Right atrium auricular region (tissue), 2 donors: ENCODE data around the gene C5orf63. TPM values are rescaled to one million over a fixed set of nuclear protein-coding genes. Genes with fewer than 3 reads are reported as not detected.

Experiments used
- DNase-seq: peaks from one replicate; pipeline ENCODE4 v3.0.0-alpha.2; 2019; ENCODE audit warnings: low spot score
- H3K27ac ChIP-seq, 2 donors: fragments of 200-600 bp; sonication (generic); 1 replicate in 1 of 2; 2 replicates in 1 of 2; pipeline ENCODE4 v1.5.1; 2016 to 2019
- H3K27me3 ChIP-seq, 2 donors: fragments of 200-600 bp; sonication (generic); one replicate each; pipeline versions ENCODE4 v1.5.1 to v1.6.0; 2017 to 2019
- H3K36me3 ChIP-seq: fragments of 200-600 bp; sonication (generic); one replicate; pipeline ENCODE4 v1.5.1; 2016
- H3K4me1 ChIP-seq, 2 donors: fragments of 200-600 bp; sonication (generic); one replicate each; pipeline versions ENCODE4 v1.5.1 to v1.6.0; 2017 to 2019
- H3K4me3 ChIP-seq, 2 donors: fragments of 200-600 bp; sonication (generic); 1 replicate in 1 of 2; 2 replicates in 1 of 2; pipeline ENCODE4 v1.5.1; 2017 to 2019; ENCODE audit warnings: mild to moderate bottlenecking in 1 of 2, moderate library complexity in 1 of 2
- H3K9me3 ChIP-seq, 2 donors: fragments of 200-600 bp; sonication (generic); one replicate each; pipeline ENCODE4 v1.5.1; 2019
- total RNA-seq, 2 donors: library from RNA; depleted of rRNA; stranded (reverse); fragments of >200 nt; gene quantifications; one replicate each; pipeline ENCODE4 v1.1.0, GENCODE V29; 2016
- TF ChIP-seq, protein P1 (sequence below), 2 donors: fragments of 200-600 bp; sonication (generic); IDR thresholded peaks; one replicate each; pipeline ENCODE4 v1.5.1; 2019; ENCODE audit warnings: antibody characterized with exemption in 2 of 2

Gene C5orf63
- total RNA-seq, 2 donors from 2014 or later = 1.7 to 2.8 TPM

DNA sequence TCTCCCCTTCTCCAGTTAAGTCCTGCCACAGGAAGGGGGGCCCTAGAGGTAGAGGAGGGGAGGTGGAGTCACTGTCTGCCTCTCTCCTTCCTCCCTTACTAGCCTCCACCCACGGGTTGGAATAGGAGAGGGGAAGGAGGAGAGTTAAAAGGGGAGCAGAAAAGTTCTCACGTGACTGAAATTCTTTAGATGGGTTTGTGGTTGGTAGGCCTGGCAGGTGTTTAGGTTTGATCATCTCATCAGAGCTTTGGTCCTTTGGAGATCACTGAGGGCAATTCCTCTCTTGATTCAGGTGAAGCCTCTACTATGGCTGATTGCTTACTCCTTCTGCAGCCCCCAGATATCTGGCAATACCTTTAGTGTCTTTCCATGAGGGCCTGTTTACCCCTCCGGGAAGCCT lies 24.9 kb upstream of the C5orf63 start:
- TF ChIP-seq, protein P1, sequence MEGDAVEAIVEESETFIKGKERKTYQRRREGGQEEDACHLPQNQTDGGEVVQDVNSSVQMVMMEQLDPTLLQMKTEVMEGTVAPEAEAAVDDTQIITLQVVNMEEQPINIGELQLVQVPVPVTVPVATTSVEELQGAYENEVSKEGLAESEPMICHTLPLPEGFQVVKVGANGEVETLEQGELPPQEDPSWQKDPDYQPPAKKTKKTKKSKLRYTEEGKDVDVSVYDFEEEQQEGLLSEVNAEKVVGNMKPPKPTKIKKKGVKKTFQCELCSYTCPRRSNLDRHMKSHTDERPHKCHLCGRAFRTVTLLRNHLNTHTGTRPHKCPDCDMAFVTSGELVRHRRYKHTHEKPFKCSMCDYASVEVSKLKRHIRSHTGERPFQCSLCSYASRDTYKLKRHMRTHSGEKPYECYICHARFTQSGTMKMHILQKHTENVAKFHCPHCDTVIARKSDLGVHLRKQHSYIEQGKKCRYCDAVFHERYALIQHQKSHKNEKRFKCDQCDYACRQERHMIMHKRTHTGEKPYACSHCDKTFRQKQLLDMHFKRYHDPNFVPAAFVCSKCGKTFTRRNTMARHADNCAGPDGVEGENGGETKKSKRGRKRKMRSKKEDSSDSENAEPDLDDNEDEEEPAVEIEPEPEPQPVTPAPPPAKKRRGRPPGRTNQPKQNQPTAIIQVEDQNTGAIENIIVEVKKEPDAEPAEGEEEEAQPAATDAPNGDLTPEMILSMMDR (IDR thresholded peaks at IDR 0.05) = no peak
- Histone ChIP-seq H3K9me3 (no peaks in the 10 kb centered on the region), H3K4me1 (no peaks in the 10 kb centered on the region), H3K36me3 (no peaks in the 10 kb centered on the region), H3K27me3 (no peaks in the 10 kb centered on the region), H3K27ac (no peak overlapping the region), H3K4me3 (no peak overlapping the region)
- DNase-seq = no peak

DNA sequence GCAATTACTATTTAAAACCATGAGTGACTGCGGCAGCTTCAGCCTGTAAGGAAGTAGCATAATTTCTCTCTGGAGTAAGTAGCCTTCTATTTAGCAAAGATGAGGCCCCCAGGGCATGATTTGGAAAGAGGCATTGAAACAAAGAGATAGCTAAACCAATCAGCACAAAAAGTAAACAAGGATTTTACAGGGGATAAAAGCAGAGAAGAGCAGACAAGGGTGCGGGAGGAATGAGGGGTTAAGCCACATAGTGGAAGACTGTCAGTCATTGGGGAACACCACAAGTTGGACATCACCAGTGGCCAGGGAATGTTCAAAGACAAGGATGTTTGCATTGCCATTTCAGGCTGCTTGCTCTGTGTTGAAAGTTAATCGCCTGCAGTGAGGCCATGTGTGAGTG lies 24.0 kb upstream of the C5orf63 start:
- no peaks in the 10 kb centered on the region for H3K4me1 ChIP-seq
- no peak overlapping the region for H3K27ac ChIP-seq
- H3K9me3 ChIP-seq = no peaks in the 10 kb centered on the region
- no peaks in the 10 kb centered on the region for H3K27me3 ChIP-seq
- no peak for DNase-seq
- no peak overlapping the region for H3K4me3 ChIP-seq
- H3K36me3 ChIP-seq = no peaks in the 10 kb centered on the region
- TF ChIP-seq, protein P1 (IDR thresholded peaks at IDR 0.05) = no peak

DNA sequence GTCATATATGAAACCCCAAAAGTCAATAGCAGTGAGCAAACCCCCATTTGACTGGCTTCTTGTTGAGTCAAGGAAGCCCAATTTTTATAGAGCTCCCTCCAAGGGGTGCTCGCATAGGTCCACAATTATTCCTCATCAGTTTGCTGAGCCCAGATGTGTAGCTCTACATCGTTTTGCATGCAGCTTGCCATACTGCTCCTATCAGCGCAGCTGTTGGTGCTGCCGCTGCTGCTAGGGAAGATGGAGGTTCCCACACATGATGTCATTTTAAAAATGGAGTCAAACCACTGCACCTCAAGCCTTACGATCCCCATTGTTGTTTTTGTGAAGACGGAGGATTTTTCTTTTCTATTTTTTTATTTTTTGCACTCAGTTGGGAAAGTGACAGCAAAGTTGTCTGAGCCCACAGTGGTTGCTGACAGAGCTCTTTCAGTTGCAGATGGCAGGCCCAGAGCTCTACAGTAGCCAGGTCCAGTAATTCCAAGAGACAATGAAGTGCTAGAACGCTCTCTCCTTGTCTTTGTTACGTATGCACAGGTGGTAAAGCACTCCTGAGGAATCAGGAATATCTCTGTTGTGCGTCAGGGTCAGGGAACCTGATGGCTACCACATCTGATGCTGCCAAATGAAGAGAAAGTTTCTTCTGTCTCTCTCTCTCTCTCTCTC lies 23.2 kb upstream of the C5orf63 start:
- no peaks in the 10 kb centered on the region for H3K36me3 ChIP-seq
- no peak overlapping the region for H3K4me3 ChIP-seq
- H3K9me3 ChIP-seq = no peaks in the 10 kb centered on the region
- no peaks in the 10 kb centered on the region for H3K4me1 ChIP-seq
- DNase-seq = no peak
- H3K27me3 ChIP-seq = no peaks in the 10 kb centered on the region
- TF ChIP-seq, protein P1 (IDR thresholded peaks at IDR 0.05) = no peak
- no peak overlapping the region for H3K27ac ChIP-seq

DNA sequence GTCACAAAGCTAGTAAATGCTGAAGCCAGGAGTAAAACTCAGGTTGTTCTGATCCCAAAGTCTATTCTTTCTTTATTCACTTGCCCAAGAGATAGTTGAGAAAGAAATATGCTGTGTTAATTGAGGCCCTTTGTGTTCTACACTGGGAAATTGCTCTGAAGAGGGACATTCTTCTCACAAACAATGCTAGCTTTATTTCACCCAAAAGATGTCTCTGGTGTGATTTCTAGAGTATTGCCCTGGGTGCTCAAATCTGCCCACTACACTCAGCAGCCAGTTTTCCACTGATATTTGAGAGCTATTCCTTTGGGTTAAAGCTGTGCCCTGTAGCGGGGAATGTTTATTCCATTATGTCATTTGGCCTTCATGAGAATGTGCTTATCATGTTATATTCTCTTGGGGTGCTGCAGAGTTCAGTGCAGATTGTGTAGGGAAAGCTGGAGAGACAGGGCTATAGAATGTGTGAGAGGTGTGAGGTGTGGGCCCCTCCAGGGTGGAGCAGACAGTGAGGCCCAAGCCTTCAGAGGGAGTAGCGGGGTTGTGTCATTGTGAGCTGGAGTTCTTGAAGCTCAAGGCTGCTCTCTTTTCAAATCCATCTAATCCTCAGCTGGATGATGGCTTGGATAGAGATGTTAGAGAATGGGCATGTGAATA lies 21.0 kb upstream of the C5orf63 start:
- Histone ChIP-seq H3K9me3 (no peaks in the 10 kb centered on the region), H3K27me3 (no peaks in the 10 kb centered on the region), H3K4me1 (no peaks in the 10 kb centered on the region), H3K36me3 (no peaks in the 10 kb centered on the region), H3K4me3 (no peak overlapping the region), H3K27ac (no peak overlapping the region)
- TF ChIP-seq, protein P1 (IDR thresholded peaks at IDR 0.05) = no peak
- no peak for DNase-seq

DNA sequence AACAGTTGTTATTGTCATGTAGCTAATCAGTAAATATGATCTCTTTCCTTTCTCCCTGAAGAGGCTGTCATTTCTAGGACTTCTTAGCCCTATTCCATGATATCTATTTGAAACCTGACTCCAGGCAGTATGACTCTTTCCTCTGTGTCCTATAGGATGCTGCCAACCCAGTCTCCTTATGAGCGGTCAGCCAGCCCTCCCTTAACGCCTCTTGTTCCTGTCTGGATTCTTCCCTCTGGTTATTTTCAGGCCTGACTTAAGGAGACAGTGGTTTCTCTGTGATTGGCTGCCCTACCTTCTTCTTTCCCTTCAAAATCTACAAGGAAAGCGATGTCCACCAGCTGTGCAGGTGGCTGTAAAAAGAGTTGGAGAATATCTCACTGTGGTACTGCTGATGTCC lies 19.4 kb upstream of the C5orf63 start:
- no peak for DNase-seq
- no peak overlapping the region for H3K4me3 ChIP-seq
- H3K27ac ChIP-seq = no peak overlapping the region
- no peaks in the 10 kb centered on the region for H3K27me3 ChIP-seq
- H3K9me3 ChIP-seq = no peaks in the 10 kb centered on the region
- no peaks in the 10 kb centered on the region for H3K36me3 ChIP-seq
- TF ChIP-seq, protein P1 (IDR thresholded peaks at IDR 0.05) = no peak
- H3K4me1 ChIP-seq = no peaks in the 10 kb centered on the region
